Cardiac septum (tissue), 1 donor: ENCODE measurements around the gene AKAP13. TPM values are rescaled to one million over a fixed set of nuclear protein-coding genes. Genes with fewer than 3 reads are reported as not detected.
"Not testable (repeated sequence)": the region's sequence is repeated elsewhere in the genome, so short reads cannot be mapped to it uniquely, and the experiment has no call there.

Source experiments
- DNase-seq: peaks from one replicate; pipeline ENCODE4 v3.0.0-alpha.2; 2020; ENCODE audit warnings: low spot score
- intact Hi-C: fragments of 100-400 bp; cut with DNase I; formaldehyde crosslinking; loops from one replicate; pipeline ENCODE4 v1.14.0; 2022
- total RNA-seq: library from RNA; stranded (reverse); fragmentation: NEBNext Ultra II Directional; extraction: Animal tissue kit (Norgen Biotek cat#: 25700); gene quantifications from one replicate; pipeline ENCODE4 v1.2.1, GENCODE V29; 2021
- donor health status: DM: no; HTN: no; CAD: no.

The AKAP13 gene
- total RNA-seq, 1 donor from 2014 or later = 458 TPM

- DNase-seq = no peak
- intact Hi-C loops = no loop called here
Measured at GRCh38 chr15:85651548-85651947, 271.1 kb downstream of the AKAP13 start.

GRCh38 chr15:85652457-85652856 lies 272.1 kb downstream of the AKAP13 start:
- intact Hi-C loops = no loop called here
- no peak for DNase-seq

- intact Hi-C loops = no loop called here
- DNase-seq = no peak
Measured at GRCh38 chr15:85657132-85657531, 276.7 kb downstream of the AKAP13 start.

- intact Hi-C loops = no loop called here
- no peak for DNase-seq
Measured at GRCh38 chr15:85658816-85659215, 278.4 kb downstream of the AKAP13 start.

GRCh38 chr15:85661859-85662258 lies 281.5 kb downstream of the AKAP13 start:
- intact Hi-C loops = no loop called here
- no peak for DNase-seq

- not testable (repeated sequence) for DNase-seq
- intact Hi-C loops = loop anchor here (5.0 kb wide), 1 partner anchor 33 kb away; no protein-coding TSS in a partner anchor
Measured at GRCh38 chr15:85665677-85666076, 285.3 kb downstream of the AKAP13 start.

GRCh38 chr15:85667491-85668424 lies 287.4 kb downstream of the AKAP13 start:
- DNase-seq = no peak
- intact Hi-C loops = loop anchor here (2.0 to 5.0 kb wide), 2 partner anchors 19 to 35 kb away; no protein-coding TSS in a partner anchor

GRCh38 chr15:85671156-85671555 lies 290.8 kb downstream of the AKAP13 start:
- no peak for DNase-seq
- intact Hi-C loops = no loop called here

GRCh38 chr15:85672332-85673084 lies 292.1 kb downstream of the AKAP13 start:
- intact Hi-C loops = no loop called here
- no peak for DNase-seq

- no peak for DNase-seq
- intact Hi-C loops = no loop called here
Measured at GRCh38 chr15:85673326-85673725, 292.9 kb downstream of the AKAP13 start.

- DNase-seq = no peak
- intact Hi-C loops = no loop called here
Measured at GRCh38 chr15:85676342-85677098, 296.1 kb downstream of the AKAP13 start.

GRCh38 chr15:85679231-85679630 lies 298.8 kb downstream of the AKAP13 start:
- no peak for DNase-seq
- intact Hi-C loops = no loop called here

- intact Hi-C loops = no loop called here
- DNase-seq = no peak
Measured at GRCh38 chr15:85681386-85681785, 301.0 kb downstream of the AKAP13 start.

GRCh38 chr15:85684174-85684710 lies 303.8 kb downstream of the AKAP13 start:
- DNase-seq = no peak
- intact Hi-C loops = no loop called here

GRCh38 chr15:85685356-85685755 lies 305.0 kb downstream of the AKAP13 start:
- intact Hi-C loops = no loop called here
- DNase-seq = no peak

- no peak for DNase-seq
- intact Hi-C loops = no loop called here
Measured at GRCh38 chr15:85687329-85687728, 306.9 kb downstream of the AKAP13 start.

GRCh38 chr15:85688711-85689110 lies 308.3 kb downstream of the AKAP13 start:
- intact Hi-C loops = no loop called here
- DNase-seq = no peak

GRCh38 chr15:85689729-85690128 lies 309.3 kb downstream of the AKAP13 start:
- intact Hi-C loops = no loop called here
- no peak for DNase-seq

- intact Hi-C loops = no loop called here
- DNase-seq = no peak
Measured at GRCh38 chr15:85690561-85691231, 310.3 kb downstream of the AKAP13 start.
